HG03520 (cell line): ENCODE data around the gene MRPS11.
A peak's percentile ranks its signal among the peaks of the same experiment; 100 is the strongest.
"Not testable (repeated sequence)": the region's sequence is repeated elsewhere in the genome, so short reads cannot be mapped to it uniquely, and the experiment has no call there.

Source experiments
- ATAC-seq: cut with Tn5 transposase; IDR thresholded peaks from one replicate; pipeline ENCODE4 v1.9.1; 2021; ENCODE audit warnings: mild to moderate bottlenecking, moderate library complexity; ENCODE audit not compliant: unreplicated experiment

MRPS11 gene

DNA sequence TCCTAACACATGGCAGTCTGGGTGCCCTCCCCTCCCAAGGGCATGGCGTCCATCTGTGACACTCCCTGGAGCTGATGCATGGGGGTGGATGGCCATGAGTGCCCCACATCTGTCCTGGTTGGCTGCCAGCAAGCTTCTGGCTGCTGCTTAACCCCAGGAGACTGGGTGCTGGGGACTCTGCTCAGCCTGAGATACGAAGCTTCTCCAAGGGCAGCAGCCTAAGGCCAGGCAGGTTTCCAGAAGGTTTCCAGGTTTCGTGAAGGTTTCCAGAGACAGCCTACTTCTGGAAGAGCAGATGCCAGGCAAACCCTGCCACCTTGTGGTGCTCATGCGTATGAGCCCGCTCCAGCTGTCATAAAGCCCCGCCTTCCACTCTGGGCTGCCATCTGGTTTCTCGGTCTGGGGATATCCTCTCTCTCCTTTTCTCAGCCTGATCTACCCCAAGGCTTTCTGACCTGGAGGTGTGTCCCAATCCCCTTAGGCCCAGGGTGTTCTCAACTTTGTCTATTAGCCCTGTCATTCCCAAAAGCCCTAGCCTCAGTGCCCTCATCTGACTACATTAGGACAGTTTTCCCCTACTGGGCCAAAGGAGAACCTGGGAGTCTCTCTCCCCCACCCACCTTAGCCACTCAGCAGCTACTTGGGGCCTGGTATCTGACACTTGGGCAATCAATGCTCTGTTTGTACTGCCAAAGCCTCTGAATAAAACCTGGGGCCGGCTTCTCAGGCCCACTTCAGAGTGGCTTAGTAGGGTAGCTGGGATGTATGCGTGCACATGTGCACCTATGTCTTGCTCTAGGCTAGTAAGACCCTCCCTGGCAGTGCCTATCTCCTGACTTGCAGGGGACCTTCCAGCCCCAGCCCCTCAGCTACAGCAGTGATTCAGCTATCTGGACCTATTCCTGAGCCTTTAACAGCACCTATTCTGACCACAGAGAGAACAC lies 12.4 kb upstream of the MRPS11 start:
- peak; percentile 94 for ATAC-seq

DNA sequence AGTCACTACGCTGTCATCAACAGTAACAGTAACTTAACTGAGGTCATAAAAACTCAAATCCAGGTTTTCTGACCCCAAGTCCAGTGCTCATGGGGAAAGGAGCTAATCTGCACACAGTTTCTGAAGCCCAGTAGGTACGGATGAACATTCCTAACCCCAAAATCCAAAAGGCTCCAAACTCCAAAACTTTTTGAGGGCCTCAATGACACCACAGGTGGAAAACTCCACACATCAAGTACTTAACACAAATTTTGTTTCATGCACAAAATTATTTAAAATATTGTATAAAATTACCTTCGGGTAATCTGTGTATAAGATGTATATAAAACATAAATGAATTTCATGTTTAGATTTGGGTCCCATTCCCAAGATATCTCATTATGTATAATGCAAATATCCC lies 10.8 kb upstream of the MRPS11 start:
- no peak for ATAC-seq

DNA sequence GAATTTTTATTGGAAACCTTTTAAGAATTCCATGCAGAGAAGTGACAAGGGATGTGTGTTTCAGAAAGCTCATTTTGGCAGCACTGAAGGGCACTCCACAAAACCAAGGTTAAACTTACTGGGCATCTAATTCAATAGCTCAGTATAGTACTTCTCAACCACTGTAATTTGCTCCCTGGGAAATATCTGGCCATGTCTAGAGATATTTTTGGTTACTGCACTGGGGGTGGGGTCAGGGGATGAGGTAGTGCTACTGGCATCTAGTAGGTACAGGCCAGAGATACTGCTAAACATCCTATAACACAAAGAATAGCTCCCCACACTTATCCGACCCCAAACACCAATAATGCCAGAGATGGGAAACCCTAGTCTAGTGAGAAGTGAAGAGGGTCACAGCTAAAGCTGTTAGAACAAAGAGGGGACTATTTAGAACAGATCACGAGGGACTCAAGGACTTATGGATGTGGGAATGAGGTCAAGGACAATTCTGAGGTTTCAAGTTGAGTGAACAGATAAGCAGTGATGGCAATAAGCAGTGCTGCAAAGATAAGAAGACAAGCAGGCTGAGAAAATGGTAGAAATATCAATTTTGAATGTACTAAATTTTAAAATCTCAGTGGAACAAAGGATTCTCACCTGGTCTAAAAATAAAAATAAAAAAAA lies 3.5 kb upstream of the MRPS11 start:
- no peak for ATAC-seq

DNA sequence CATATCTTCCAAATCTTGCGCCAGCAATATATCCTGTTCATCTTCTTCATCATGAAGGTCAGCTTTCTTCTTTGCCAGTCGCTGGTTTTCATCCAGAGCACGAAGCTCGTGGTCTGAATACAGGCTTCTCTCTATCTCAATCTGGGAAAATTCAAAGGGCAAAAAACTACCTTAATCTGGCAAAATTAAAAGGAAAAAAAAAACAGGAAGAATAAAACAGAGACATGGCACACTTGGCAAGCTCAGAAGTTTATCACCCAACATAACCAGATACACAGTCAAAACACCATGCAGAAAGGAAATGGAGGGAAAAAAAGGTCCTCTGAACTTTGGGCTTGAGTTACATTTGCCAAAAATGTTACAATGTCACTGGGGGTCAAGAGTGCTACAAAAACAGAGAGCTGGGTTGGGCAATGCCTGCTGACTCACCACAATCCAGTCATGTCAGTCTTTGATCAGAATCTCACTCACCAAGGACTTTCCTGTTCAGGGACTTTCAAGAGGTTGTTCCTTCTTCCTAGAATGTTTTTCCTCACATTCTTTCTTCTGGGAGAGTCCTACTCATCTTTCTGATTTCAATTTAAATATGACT lies 1.8 kb upstream of the MRPS11 start:
- ATAC-seq, result no peak

DNA sequence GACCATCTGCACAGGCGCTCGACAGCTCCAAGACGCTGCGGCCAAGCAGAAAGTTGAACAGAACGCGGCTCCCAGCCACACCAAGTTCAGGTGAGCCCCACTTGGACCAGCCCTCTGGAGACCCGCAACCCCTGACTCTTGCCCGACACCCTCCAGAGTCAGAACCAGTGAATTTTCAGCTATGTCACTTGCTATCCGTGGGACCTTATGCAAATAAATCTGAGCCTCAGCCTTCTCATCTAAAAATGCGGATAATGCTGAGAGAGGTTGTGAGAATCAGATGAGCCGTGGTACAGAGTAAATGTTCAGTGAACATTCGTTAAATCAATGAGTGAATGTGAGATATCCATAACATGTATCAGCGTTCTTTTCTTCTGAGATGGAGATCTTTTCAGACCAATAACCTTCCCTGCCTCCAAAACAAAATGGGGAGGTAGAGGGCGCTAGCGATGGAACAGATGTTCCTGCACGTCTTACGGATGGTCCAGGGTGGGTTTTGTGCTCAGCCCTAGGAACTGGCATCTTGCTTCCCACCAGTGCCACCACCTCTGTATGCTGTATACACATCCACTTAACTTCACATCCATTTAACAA lies 524 bp downstream of the MRPS11 start:
- peak; percentile 7 for ATAC-seq

DNA sequence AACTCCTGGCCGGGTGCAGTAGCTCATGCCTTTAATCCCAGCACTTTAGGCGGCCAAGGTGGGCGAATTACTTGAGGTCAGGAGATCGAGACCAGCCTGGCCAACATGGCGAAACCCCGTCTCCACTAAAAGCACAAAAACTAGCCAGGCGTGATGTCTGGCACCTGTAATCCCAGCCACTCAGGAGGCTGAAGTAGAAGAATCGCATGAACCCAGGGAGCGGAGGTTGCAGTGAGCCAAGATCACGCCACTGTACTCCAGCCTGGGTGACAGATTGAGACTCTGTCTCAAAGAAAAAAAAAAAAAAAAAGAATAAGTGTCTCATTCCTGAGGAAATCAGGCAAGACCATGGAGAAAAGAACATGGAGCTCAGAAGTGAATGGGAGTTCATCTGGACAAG lies 1.2 kb downstream of the MRPS11 start:
- not testable (repeated sequence) for ATAC-seq

DNA sequence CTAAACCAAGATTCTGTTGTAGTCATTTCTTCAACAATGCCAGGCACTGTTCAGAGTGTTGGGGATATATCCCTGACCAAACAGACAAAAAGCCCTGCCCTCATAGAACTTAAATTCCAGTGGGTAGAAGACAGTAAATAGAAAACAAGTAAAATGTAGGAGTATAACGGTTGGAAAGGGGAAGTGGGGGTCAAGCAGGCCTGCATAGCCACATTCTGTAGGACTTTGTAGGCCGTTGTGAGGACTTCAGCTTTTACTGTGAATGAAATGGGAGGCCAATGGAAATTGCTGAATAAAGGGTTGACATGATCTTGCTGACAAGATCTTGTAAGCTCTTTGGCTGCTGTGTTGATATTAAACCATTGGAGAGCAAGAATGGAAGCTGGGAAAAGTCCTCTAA lies 1.8 kb downstream of the MRPS11 start:
- no peak for ATAC-seq

DNA sequence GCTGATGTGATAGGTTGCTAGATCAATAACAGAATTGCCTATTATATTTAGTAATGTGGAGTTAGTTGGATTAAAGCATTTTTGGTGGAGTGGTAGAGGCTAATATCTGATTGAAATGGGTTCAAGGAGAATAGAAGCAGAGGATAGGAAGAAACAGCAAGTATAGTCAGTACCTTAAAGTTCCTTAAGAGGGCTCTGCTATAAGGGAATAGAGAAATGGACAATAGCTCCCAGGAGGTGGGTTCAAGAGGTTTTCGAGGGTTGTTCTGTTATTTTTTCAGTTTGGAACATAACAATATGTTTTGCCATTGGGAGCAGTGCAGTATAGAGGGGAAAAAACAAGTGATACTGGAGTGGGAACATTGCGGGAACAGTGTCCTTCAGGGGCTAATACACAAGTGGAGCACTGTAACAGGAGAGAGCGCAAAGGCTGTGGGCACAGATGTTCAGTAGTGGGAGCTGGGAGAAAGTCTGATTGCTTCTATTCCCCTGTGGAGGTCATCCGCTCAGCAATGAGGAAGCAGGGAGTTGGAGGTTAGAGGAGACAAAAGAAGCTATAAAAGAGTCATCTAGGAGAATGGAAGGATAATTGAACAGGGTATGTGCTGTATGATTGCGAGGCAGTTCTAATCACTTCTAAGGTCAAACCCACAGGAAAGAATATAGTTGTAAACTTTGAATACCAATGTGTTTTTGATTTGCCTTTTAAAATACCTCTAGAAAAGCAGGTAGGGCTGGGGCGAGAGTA lies 3.3 kb downstream of the MRPS11 start:
- no peak for ATAC-seq

DNA sequence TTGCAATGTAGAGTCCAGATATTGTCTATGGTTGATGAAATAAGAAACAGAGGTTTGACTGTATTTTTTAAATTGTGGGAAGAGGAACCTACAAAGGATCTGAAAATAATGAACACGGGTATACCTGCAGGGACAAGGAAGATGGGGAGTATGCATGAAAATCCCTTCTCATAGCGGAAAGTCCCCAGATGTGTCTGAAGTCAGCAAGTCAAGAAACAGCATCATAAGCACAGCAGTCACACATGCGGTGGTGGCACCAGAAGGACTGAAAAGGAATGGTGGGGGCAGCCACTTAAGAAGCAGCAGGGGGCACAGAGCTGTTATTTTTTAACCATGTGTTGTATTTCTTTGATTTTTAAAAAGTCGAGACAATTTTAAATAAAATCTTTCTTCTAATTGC lies 4.7 kb downstream of the MRPS11 start:
- ATAC-seq, result no peak

DNA sequence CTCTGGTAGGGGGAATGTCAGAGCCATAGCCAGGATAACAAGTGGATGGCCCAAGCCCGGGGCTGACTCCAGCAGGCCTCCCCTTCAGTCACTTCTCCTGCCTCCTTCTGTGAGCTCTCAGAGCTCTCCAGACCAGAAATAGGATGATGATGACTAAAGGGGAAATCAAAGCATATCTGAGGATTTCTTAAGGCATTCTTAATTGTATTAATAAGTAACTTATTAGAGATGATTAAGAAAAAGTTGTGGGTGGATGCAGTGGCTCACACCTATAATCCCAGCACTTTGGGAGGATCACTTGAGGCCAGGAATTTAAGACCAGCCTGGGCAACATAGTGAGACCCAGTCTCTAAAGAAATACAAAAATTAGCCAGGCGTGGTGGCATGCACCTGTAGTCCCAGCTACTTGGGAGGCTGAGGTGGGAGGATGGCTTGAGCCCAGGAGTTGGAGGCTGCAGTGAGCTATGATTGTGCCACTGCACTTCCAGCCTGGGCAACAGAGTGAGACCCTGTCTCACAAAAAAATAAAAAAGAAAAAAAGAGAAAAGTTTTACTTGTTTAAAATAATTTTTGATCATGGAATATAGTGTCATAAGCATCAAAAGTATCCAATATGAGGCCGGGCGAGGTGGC lies 6.3 kb downstream of the MRPS11 start:
- not testable (repeated sequence) for ATAC-seq

DNA sequence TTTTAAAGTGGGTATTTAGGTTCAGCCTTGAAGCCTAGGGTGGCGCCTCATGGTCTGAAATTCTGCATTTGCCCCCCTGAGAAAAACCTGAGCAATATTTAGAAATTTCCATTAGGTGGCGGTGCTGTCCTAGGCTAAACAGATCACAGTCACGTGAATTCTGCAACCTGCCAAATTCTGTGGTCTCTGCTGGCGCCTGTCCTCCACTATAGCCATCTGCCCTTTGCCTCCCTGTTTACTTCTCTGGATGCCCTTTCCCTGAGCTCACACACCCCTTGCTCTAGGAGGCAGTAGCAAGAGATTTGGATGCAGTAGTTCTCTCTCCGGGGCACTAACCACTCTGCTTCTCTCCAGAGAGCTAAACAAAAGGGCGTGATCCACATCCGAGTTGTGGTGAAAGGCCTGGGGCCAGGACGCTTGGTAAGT lies 9.1 kb downstream of the MRPS11 start:
- no peak for ATAC-seq

DNA sequence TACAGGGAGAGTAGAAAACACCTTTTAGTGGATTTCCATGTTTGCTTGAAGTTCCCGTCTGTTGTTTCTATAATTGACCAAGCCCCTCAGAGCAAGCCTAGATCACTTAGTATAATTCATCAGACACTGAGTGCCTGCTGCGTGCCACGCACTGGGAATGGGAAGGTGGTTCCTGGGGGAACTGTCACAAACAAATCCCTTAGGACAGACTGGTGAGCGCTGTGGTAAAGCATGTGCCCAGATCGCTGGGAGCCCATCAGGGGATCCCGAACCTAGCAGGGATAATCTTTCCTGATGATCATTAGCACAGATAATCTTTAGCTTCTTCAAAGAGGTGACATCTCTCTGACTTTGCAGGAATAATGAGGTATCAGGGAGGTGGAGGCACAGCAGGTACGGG lies 9.6 kb downstream of the MRPS11 start:
- ATAC-seq, result no peak

DNA sequence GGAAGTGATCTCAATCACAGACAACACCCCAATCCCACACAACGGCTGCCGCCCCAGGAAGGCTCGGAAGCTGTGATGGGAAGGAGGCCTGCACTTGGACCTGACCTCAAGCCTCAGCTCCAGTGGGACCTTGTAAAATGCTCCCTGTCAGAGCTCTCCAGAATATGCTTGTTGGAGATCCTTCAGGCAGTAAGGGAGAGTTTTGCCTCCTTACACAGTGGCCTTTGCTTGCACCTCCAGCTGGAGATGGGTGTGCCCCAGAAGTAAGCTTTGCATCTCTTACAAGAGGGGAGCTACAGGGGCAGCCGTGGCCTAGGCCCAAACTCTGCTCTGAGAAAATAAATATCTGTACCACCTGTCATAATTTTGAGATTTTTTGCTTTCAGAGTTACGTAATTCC lies 10.4 kb downstream of the MRPS11 start:
- ATAC-seq, result no peak

DNA sequence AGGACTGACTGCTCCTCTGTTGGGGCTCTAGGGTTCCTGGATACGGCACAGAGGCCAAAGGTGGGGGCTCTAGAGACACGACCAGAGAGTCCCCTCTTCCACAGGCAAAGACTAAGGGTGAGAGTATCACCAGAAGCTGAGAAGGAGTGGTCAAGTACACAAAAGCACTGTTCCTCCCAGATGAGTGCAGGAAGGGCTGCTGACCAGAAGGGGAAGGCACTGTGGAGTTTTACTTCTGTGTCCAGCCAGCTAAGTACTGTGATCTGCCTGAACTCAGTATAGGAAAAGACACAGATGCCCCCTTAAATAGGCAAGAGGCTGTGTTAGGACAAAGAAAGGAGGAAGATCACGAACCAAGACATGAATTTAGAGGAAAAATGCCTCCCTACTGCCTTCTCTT lies 11.7 kb downstream of the MRPS11 start:
- no peak for ATAC-seq

DNA sequence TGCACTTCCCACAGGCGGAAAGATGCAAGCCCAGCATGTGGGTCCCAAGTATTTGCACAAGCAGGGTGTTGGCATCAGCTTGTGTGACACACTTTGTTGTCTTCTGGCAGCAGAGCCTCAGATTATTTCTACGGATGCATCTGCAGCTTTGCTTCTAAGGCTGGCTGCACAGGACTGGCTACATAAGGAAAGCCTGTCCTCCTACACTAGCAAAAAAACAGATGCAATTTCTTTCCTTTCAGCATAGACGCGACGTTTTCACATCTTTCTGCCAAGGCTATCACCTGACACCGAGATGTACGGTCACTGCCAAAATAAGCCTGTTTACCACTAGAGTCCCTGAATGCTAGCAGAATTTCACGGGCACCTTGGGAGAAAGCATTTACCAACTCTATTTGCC lies 13.5 kb downstream of the MRPS11 start:
- ATAC-seq, result no peak

DNA sequence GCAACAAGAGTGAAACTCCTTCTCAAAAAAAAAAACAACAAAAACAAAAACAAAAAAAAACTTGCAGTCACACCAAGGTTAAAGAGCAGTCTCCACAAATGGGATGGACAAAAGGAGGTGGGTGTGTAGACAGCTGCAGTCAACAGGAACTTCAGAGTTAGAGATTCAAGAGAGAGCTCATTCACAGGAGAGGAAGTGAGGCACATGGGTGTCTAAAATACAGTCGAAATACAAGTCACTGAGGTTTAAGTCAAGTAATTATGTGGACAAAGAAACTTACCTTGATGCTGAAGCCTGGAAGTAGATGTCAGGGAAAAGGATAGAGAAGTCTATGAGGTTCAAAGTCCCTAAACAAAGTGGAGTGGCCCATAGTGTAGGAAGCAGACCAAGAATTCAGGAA lies 14.8 kb downstream of the MRPS11 start:
- no peak for ATAC-seq

DNA sequence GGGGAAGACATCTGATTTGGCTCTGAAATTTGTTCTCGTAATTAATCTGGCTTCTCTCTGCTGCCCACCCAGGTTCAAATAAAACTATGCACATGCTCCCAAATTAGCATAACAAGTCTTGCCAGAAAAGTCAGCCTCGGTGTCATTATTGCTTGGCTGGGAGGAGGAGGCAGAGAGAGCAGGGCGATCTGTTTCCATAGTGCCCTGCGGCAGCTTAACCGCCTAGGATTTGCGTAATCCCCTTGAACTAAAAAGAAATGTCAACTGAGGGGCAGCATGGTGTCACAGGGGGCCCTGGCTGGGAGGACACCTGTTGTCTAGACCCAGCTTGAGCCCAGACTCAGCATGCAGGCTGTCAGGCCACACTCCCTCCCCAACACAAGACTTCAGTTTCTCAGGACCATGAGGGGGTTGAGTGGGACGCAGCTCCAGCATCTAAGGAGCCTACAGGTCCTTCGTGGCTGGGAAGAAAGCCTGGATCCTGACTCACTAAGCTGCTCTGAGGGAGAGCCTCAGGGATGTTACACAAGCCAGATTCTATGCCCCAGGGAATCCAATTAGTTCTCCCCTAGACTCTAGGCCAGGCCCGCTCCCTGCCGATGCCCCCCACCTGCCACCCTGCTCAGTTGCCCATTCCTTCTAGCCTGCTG lies 17.3 kb downstream of the MRPS11 start:
- no peak for ATAC-seq

DNA sequence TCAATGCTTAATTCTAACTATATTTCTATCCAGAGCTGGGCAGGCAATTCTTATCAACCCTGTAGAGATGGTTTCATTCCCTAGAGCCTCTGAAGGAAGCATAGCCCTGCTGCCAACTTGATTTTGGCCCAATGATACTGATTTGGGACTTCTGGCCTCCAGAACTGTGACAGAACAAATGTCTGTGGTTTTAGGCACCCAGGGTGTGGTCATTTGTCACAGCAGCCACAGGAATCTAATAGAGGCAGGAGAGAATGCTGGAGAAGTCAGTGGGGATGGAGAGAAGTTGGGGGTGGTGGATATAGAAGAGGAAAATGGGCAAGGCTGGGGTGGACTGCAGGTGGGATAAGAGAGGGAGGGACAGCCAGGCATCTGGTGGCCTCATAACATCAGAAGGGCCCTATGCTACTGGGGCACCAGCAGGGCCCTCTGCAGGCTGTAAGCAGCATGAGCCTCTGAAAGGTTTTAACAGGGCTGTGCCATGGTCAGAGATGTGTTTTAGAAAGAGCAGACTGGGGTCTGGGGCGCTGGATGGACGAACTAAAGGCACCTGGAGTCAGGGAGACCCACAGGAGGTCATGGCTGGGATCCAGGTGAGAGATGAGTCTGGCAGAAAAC lies 19.8 kb downstream of the MRPS11 start:
- no peak for ATAC-seq

DNA sequence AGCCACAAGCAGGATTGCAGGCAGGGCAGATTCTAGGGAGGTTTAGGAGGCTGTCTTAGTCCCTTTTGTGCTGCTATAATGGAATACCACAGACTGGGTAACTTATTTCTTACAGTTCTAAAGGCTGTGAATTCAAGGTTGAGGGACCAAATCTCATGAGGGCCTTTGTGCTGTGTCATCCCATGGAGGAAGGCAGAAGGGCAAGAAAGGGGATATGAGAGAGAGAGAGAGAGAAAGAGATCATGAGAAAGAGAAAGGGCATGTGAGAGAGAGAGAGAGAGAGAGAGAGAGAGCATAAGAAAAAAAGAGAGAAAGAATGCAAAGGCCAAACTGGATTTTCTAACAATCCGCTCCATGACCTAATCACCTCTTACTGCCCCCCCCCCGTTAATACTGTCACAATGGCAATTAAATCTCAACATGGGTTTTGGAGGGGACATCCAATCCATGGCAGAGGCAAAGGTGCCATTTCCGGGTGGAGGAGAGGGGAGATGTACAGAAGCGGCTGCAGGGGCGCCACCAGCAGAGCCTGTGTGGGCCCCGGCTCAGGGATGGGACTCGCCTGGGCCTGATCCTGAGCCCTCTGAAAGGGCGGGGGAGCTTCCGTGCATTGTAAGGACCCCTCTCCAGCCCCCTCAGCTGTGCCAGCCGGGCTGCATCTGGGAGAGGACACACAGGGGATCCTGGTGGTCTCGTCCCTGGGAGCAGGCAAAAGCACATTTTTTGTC lies 20.5 kb downstream of the MRPS11 start:
- no peak for ATAC-seq
